M059J (cell line): Measurements from ENCODE around the gene DLGAP1. TPM values are rescaled to one million over a fixed set of nuclear protein-coding genes. Genes with fewer than 3 reads are reported as not detected.
"Not testable (repeated sequence)": the region's sequence is repeated elsewhere in the genome, so short reads cannot be mapped to it uniquely, and the experiment has no call there.

ENCODE experiments used
- DNase-seq: peaks from one replicate; pipeline ENCODE4 v3.0.0-alpha.2; 2012; ENCODE audit warnings: low read depth
- total RNA-seq: library from RNA; depleted of rRNA; stranded (reverse); fragments of >200 nt; shearing (Covaris generic); gene quantifications from 2 replicates; pipeline ENCODE4 v1.2.3, GENCODE V29; 2014

The DLGAP1 gene
- total RNA-seq, 1 experiment from 2014 or later = not detected

- no peak for DNase-seq
Measured at GRCh38 chr18:4385876-4386275, 69.2 kb downstream of the DLGAP1 start.

DNA sequence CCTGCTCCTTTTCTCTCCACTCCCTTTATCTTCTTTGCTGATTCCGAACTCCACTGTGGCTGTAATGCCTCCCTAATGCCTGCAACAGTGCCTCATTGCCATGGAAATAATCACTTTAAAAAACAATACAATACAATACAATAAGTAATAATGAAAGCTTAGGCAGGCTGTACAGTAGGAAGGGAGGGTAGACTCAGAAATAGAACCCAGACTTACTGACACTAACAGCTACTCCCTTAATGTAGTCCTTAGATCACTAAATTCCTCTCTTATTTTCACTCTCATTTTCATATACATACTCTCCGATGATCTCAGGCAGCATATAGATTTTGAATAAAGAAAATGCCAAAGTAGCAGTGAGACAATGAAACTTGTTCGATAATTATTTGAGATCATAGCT, 70.2 kb downstream of the DLGAP1 start:
- no peak for DNase-seq

- no peak for DNase-seq
Measured at GRCh38 chr18:4374564-4374963, 80.5 kb downstream of the DLGAP1 start.

DNA sequence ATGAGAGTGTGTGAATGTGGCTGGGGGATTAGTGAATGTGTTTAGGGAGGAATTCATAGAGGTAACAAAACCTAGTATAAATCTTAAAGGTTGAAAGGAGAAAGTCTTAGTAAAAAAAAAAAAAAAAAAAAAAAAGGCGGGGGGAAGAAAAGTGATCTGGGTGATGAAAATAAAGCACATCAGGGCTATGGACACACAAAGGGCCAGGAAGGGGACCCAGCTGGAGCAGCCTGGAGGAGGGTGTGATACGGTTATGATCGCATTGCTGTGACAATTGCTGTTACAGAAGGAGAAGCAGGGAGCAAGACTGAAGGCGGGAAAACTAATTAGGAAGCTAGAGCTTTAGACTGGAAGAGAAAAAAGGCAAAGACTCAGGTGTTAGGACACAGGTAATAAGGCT, 85.4 kb downstream of the DLGAP1 start:
- no peak for DNase-seq

DNA sequence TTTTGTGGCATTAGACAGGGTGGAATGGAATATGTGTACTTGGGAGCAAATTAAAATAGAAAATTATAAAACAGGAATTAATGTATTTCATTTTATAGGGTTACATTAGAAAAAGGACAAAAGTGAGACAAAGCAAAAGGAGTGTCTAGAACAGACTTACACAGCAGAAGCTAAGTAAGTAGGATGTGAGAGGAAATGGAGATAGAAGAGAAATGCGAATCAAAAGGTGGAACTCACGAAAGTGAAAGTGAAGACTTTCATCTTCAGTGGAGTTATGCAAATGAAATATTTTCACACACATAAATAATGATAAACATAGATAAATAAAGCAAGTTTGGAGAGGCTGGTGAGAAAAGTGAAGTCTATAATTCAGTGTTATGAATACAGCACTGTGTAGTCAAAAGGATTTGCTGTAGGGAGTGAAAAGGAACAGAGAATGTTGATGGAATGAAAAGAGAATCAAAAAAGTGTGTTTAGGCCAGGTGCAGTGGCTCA, 94.8 kb downstream of the DLGAP1 start:
- no peak for DNase-seq

DNA sequence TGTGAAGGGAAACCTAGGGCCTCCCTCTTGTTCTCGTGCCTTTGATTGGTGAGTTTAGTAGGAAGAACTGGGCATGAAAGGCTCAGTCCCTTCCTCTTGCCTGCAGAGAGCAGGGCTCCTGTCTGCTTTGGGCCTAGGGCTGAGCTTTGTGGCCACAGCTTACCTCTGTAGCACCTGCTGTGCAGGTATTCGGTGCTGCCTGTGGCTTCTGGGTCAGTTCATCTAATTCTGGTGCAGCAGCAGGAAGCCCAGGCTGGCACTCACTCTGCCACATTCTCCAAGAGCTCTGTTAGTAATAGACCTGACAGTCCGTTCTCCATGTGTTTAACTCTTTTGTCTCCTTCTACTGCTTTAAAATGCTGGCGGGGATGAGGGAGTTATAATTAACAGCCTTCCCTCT, 96.5 kb downstream of the DLGAP1 start:
- no peak for DNase-seq

- DNase-seq = no peak
Measured at GRCh38 chr18:4357579-4357978, 97.5 kb downstream of the DLGAP1 start.

GRCh38 chr18:4356929-4357328, 98.2 kb downstream of the DLGAP1 start:
- DNase-seq = no peak

DNA sequence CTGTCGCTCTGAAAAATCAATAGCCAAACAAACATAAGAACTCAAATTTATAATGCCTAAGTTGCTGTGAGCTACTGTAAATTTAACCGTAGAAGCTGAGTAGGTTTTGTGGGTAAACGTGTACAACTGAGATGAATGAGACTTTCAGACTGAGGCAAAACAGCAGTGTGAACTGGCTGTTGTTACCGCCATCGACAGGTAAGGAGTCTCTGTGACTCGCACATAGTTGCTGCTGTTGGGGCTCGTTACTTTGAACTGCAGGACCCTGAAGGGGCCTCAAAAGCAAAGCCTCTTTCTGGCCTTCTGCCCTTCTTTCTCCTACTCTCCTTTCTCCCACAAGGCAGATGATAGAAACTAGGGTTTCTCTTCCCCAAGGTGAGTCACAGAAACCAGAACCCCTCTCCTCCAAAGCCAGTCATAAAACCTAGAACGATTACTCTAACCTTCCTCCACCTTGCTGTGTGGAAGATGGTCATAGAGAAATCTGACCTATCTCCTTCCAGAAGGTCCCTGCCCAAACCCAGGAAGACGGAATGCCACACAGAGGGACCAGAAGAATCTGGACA, 101.2 kb downstream of the DLGAP1 start:
- DNase-seq = no peak

- no peak for DNase-seq
Measured at GRCh38 chr18:4352746-4353551, 102.2 kb downstream of the DLGAP1 start.

- no peak for DNase-seq
Measured at GRCh38 chr18:4351005-4351404, 104.1 kb downstream of the DLGAP1 start.

- DNase-seq = no peak
Measured at GRCh38 chr18:4335386-4335785, 119.7 kb downstream of the DLGAP1 start.

GRCh38 chr18:4333043-4333442, 122.1 kb downstream of the DLGAP1 start:
- no peak for DNase-seq

- no peak for DNase-seq
Measured at GRCh38 chr18:4319738-4320677, 135.1 kb downstream of the DLGAP1 start.

- DNase-seq = no peak
Measured at GRCh38 chr18:4318311-4318710, 136.8 kb downstream of the DLGAP1 start.

DNA sequence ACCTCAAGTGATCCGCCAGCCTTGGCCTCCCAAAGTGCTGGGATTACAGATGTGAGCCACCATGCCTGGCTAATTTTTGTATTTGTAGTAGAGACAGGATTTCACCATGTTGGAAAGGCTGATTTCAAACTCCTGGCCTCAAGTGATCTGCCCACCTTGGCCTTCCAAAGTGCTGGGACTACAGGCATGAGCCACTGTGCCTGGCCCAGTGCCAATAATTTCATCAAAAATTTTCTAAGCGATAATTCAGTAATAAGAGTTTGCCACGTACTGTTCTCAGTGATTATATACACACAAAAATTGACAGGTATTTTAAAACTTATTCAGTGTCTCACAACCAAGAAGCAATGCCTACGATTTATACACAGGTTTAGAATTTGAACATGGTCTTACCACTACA, 143.2 kb downstream of the DLGAP1 start:
- not testable (repeated sequence) for DNase-seq

DNA sequence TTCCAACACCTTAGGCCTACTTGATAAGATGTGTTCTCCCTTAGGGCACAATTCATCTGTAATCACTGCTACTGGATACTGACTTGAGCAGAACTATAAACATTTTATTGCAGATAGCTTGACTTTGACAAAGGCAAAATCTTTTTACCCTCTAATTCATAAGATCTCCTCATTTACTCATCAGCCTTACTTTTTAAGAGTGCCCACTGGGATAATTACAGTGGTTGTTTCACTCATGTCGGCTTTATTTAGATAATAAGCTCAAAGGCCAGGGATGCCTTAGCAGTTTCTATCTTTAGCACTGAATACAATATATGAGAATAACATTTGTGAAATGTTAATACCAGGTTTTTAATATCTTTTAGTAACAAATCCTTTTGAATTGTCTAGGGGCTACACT, 144.0 kb downstream of the DLGAP1 start:
- DNase-seq = no peak

- DNase-seq = no peak
Measured at GRCh38 chr18:4309227-4309626, 145.9 kb downstream of the DLGAP1 start.

GRCh38 chr18:4308576-4308975, 146.5 kb downstream of the DLGAP1 start:
- no peak for DNase-seq

GRCh38 chr18:4299395-4299794, 155.7 kb downstream of the DLGAP1 start:
- DNase-seq = no peak

DNA sequence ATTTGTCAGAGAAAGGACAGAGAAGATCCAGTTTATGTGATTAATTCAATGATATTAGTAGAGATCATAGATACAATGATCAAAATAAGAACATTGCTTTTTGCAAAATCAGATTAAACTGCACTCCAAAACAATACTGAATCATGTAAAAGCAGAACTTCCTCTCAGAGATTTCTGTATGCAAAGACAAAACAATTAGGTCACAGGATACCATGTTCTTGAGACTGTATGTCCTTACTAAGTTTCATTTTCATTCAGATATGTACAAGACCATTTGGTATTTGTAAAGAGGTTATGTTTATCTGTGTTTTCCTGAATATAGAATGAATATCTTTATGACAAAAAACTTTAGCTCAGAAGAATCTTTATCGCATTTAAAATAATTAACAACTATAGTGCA, 161.8 kb downstream of the DLGAP1 start:
- DNase-seq = no peak

DNA sequence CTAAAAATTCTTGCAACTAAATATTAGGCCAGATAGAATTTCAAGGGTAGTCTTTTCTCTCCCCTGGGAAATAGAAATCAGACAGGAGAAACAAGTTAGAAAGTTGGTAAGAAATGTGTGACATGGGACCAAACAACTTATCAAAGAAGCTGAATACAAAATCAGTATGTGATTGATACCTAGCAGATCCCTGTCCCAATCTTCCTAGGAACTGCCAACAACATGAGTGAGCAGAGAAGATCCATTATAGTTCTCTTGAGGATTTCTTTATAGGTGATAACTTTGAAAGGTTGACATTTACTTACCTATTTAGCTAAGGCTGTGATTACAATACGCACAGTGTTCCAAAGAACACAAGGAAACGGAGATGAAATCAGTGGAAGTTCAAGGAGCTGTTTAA, 162.4 kb downstream of the DLGAP1 start:
- DNase-seq = no peak
